DMS153 (cell line): ENCODE results near the gene PBX1.

ENCODE experiments used
- DNase-seq: peaks from one replicate; lab custom pipeline; 2025; lab: John Stamatoyannopoulos, UW

The PBX1 gene

DNA sequence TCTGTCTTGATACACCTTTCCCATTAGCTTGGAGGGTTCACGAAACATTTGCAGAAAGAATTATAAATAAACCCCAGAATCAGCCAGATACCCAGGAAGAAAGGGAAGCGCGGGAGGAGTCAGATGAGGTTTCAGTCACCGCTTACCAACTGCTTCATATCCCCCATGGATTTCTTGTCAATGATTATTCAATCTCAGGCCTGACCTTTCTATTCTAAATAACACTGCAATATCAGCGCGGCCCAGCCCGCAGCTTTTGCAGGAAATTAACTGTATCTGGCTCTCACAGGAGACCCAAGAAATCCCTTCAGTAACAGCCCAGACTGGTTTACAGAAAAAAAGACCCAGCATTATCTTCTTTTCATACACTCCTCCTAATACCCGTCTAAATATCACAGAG lies 308.6 kb downstream of the PBX1 start:
- no peak for DNase-seq

- DNase-seq: no peak
These were observed 310.0 kb downstream of the PBX1 start for GRCh38 chr1:164868990-164869389.

GRCh38 chr1:164875518-164875917 lies 316.5 kb downstream of the PBX1 start:
- DNase-seq: no peak

- DNase-seq: no peak
These were observed 317.6 kb downstream of the PBX1 start for GRCh38 chr1:164876398-164877116.

DNA sequence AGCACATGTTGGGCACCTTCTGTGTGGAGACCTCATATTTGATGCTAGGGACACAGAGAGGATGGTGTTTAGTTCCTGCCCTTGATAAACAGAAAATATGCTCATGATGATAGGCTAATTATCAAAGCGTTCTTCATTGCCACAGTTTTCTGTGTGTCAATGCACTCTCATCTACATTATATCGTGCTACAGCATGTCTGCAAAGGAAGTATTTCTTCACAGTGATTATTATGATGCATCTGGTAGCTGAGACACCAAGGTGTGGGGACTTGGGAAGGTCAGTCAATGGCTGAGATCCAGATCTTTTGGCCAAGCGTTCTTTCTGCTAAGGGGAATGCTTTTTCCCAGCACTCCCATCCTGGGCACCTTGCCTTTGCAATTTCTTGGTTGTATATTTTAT lies 321.2 kb downstream of the PBX1 start:
- no peak for DNase-seq

DNA sequence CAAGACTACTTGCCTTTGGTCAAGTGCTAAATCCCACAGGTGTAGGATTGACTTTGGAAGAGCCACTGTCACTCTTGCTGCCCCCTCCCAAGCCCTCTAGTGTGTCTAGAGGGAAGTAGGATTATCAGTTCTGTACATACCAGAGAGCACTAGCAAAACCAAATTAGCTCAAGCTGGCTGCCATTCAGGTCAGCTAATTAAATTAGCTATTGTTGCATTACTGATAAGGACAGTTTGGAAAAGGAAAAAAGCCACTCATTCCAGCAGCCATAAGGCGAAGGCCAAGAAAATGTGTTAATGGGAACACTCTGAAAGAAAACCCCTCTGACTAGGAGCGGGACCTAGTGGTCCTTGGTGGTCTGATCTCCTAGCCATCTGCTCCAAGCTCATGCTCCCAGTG lies 321.7 kb downstream of the PBX1 start:
- DNase-seq: no peak

DNA sequence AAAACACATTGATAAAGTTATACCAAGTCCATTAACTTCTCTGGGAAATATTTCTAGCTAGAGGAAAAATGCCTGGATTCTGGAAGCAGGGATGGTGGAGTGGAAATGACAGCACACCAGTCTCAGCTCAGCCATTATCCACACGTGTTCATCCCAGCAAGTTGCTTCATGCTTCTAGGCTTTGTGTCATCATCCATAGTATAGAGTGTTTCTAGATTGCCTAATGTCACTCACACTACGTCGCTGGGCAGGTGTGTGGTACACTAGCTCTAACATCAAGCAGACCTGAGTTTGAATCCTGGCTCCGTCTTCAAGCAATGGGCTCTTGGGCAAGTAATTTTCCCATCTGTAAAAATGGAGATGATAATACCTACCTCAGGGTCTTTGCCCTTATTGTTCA lies 326.3 kb downstream of the PBX1 start:
- no peak for DNase-seq

GRCh38 chr1:164886101-164886500 lies 327.1 kb downstream of the PBX1 start:
- no peak for DNase-seq

DNA sequence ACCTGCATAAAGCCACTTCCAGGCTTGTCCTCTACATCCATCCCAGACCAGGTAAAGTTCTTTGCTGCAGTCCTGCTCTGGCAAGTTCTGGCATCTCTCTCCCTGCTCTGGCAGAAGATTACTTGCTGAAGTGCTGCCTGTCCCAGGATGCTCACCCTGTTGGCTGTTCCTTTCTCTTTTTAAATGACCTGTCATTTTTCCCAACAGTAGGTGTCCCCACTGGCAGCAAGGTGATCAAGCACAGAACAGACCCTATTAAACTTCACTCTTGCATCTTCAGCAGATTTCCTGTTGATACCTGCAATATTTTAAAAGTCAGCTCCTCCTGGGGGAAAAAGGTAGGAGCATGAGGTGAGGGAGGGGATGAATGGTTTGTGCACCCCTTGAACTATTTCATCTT lies 332.6 kb downstream of the PBX1 start:
- peak; percentile 41 for DNase-seq

- no peak for DNase-seq
These were observed 336.3 kb downstream of the PBX1 start for GRCh38 chr1:164895026-164895912.

DNA sequence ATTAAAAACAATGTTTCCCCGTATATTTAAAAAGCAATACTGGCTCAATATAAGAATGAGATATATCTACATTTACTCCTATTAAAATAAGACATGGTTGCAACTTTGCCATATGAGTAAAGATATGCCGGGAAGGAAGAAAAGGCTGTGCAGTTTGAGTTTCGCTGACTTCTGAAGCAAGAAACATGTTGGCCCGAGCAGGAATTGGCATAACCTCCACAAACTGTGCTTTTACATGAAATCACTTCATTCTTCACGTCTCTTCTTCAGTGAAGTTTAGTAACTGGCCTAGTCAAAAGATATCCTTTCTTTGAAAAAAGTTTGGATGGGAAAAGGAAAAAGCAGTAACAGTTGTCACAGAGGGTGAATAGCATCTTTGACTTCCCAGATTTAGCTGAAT lies 342.0 kb downstream of the PBX1 start:
- DNase-seq: no peak
